CD4-positive, CD25-positive, alpha-beta regulatory T cell (primary cell): ENCODE measurements around the gene ASCC3. TPM values are rescaled to one million over a fixed set of nuclear protein-coding genes. Genes with fewer than 3 reads are reported as not detected.

Source experiments
- ATAC-seq, 2 donors: fragments of 150-1000 bp; cut with Tn5 transposase; one replicate each; pipeline ENCODE4 v1.10.0; 2021; ENCODE audit warnings: low read depth in 2 of 2, moderate number of reproducible peaks in 2 of 2, moderate library complexity in 1 of 2
- DNase-seq, 3 donors: peaks; one replicate each; pipeline versions ENCODE4 v3.0.0 to v3.0.0-alpha.2; 2012 to 2022; ENCODE audit warnings: mixed read lengths in 1 of 3
- H3K27ac ChIP-seq: one replicate; pipeline ENCODE4 v1.7.0; 2013; ENCODE audit warnings: mild to moderate bottlenecking, low read length; ENCODE audit not compliant: insufficient read depth, poor library complexity, severe bottlenecking
- H3K27me3 ChIP-seq: one replicate; pipeline ENCODE4 v1.7.0; 2013; ENCODE audit warnings: low read length; ENCODE audit not compliant: control insufficient read depth, insufficient read depth
- H3K36me3 ChIP-seq: one replicate; pipeline ENCODE4 v1.7.0; 2013; ENCODE audit warnings: mild to moderate bottlenecking, low read length, moderate library complexity; ENCODE audit not compliant: control insufficient read depth, insufficient read depth
- H3K4me1 ChIP-seq: 2 replicates; pipeline ENCODE4 v1.7.0; 2013; ENCODE audit warnings: mild to moderate bottlenecking, low read length; ENCODE audit not compliant: insufficient read depth, control insufficient read depth, poor library complexity, severe bottlenecking
- H3K4me3 ChIP-seq: one replicate; pipeline ENCODE4 v1.7.0; 2013; ENCODE audit warnings: low read depth, mild to moderate bottlenecking, low read length, moderate library complexity
- H3K9me3 ChIP-seq, 2 experiments: 1 replicate in 1 of 2; 2 replicates in 1 of 2; pipeline ENCODE4 v1.7.0; 2013; ENCODE audit warnings: low read length in 2 of 2, mild to moderate bottlenecking in 1 of 2, moderate library complexity in 1 of 2; ENCODE audit not compliant: control insufficient read depth in 2 of 2
- H3K27ac Mint-ChIP-seq, 3 donors: one replicate each; pipeline ENCODE4 v1.8.0; 2020 to 2022; ENCODE audit warnings: mild to moderate bottlenecking in 3 of 3, mixed read lengths in 3 of 3, moderate library complexity in 2 of 3
- H3K27me3 Mint-ChIP-seq: one replicate; pipeline ENCODE4 v1.8.0; 2022; ENCODE audit warnings: mild to moderate bottlenecking, mixed read lengths
- H3K36me3 Mint-ChIP-seq: one replicate; pipeline ENCODE4 v1.8.0; 2020; ENCODE audit warnings: mixed read lengths
- H3K4me1 Mint-ChIP-seq, 4 donors: one replicate each; pipeline ENCODE4 v1.8.0; 2020 to 2022; ENCODE audit warnings: mixed read lengths in 4 of 4, mild to moderate bottlenecking in 1 of 4
- H3K4me3 Mint-ChIP-seq, 4 donors: one replicate each; pipeline ENCODE4 v1.8.0; 2020 to 2022; ENCODE audit warnings: mild to moderate bottlenecking in 4 of 4, mixed read lengths in 4 of 4, moderate library complexity in 3 of 4
- H3K9me3 Mint-ChIP-seq, 7 donors: one replicate each; pipeline ENCODE4 v1.8.0; 2020 to 2022; ENCODE audit warnings: mixed read lengths in 7 of 7, mild to moderate bottlenecking in 3 of 7, moderate library complexity in 2 of 7
- polyA plus RNA-seq, 4 donors: library from polyadenylated mRNA; unstranded; fragments of 300-500 nt; fragmentation: Illumina TruSeq; gene quantifications; one replicate each; pipeline ENCODE4 v1.2.3, GENCODE V29; 2021
- total RNA-seq: library from RNA; stranded (reverse); gene quantifications from one replicate; pipeline ENCODE4 v1.2.3, GENCODE V29; 2022

Gene ASCC3
- total and polyA plus RNA-seq, 5 donors from 2014 or later = 22.6 to 51.2 (median 29.2) TPM

DNA sequence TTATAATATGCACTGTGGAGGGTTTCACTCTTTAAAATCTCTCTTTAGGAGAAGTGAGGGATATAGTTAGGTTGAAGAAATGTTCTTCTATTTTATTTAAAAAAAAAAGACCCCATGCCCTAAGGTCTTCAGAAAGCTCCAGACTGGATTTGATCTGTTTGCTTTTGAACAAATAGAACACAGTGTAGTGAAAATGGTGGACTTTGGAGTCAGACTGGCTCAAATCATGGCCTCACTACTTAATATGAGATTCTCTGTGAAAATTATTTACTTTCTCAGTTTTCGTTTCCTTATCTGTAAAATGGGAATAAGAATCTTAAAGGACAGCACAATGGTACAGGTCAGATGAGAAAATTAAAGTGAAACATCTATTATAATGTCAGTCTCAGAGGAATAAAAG is 203.9 kb downstream of the ASCC3 start:
- Mint-ChIP-seq H3K9me3 (no peaks in the 10 kb centered on the region), H3K4me1 (no peaks in the 10 kb centered on the region), H3K4me3 (no peak overlapping the region), H3K27me3 (no peaks in the 10 kb centered on the region), H3K27ac (no peak overlapping the region), H3K36me3 (no peaks in the 10 kb centered on the region)
- ATAC-seq (no peak), DNase-seq (no peak)
- Histone ChIP-seq H3K27me3 (no peaks in the 10 kb centered on the region), H3K27ac (no peak overlapping the region), H3K4me1 (no peaks in the 10 kb centered on the region), H3K36me3 (no peaks in the 10 kb centered on the region), H3K9me3 (no peaks in the 10 kb centered on the region), H3K4me3 (no peak overlapping the region)

DNA sequence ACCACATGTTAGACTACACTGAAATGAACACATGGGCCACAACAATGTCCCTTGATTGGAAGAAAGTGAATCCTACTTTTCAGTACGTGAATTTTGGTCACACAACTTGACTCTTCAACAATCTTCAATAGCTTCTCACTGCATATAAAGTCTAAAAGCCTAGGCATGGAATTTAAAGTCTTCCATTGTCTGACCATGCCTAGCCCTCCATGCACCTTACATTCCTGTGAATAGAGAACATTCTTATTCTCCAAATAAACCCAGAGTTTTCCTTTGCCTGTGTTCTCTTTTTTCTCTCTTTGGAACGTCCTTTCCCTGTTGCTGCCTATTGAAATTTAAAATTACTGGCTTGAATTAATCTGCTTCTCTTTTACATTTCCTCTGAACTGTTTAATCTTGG is 207.5 kb downstream of the ASCC3 start:
- H3K4me1 Mint-ChIP-seq = peaks cover 0 to 2% (median 0%) of the 10 kb centered on the region in 4 donors
- Histone ChIP-seq H3K36me3 (no peaks in the 10 kb centered on the region), H3K4me3 (no peak overlapping the region), H3K4me1 (no peaks in the 10 kb centered on the region), H3K27ac (peak overlapping the region; percentile 1), H3K27me3 (no peaks in the 10 kb centered on the region), H3K9me3 (no peaks in the 10 kb centered on the region)
- no peak overlapping the region for H3K4me3 Mint-ChIP-seq
- no peak for ATAC-seq
- H3K36me3 Mint-ChIP-seq = peaks cover 10% of the 10 kb centered on the region
- H3K27ac Mint-ChIP-seq = no peak overlapping the region
- H3K9me3 Mint-ChIP-seq = peaks cover 0 to 1% (median 0%) of the 10 kb centered on the region in 7 donors
- DNase-seq = no peak
- no peaks in the 10 kb centered on the region for H3K27me3 Mint-ChIP-seq

DNA sequence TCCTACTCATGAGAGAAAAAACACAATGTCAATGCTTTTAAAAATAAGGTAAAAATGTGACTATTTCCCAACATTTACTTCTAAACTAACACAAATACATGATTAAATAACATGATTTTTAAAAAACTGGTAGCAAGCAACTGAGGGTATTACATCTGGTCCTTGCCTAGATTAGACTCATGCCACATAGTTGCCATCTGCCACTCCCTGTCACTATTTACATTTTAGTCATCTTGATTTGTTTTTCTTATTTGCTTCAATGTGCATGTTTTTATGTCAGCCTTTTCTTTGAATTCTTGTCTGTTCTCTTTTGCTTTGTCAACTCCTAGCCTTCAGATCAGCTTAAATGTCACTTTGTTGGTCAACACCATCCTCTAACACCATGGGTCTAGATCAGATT is 209.4 kb downstream of the ASCC3 start:
- H3K27me3 Mint-ChIP-seq = no peaks in the 10 kb centered on the region
- no peak for ATAC-seq
- no peak overlapping the region for H3K4me3 Mint-ChIP-seq
- no peak overlapping the region for H3K4me3 ChIP-seq
- H3K4me1 Mint-ChIP-seq = peaks cover 0 to 2% (median 0%) of the 10 kb centered on the region in 4 donors
- H3K4me1 ChIP-seq = no peaks in the 10 kb centered on the region
- peaks cover 10% of the 10 kb centered on the region for H3K36me3 Mint-ChIP-seq
- no peaks in the 10 kb centered on the region for H3K36me3 ChIP-seq
- no peak overlapping the region for H3K27ac Mint-ChIP-seq
- no peak for DNase-seq
- peaks cover 0 to 1% (median 0%) of the 10 kb centered on the region in 7 donors for H3K9me3 Mint-ChIP-seq
- no peaks in the 10 kb centered on the region for H3K27me3 ChIP-seq
- no peaks in the 10 kb centered on the region for H3K9me3 ChIP-seq
- no peak overlapping the region for H3K27ac ChIP-seq

DNA sequence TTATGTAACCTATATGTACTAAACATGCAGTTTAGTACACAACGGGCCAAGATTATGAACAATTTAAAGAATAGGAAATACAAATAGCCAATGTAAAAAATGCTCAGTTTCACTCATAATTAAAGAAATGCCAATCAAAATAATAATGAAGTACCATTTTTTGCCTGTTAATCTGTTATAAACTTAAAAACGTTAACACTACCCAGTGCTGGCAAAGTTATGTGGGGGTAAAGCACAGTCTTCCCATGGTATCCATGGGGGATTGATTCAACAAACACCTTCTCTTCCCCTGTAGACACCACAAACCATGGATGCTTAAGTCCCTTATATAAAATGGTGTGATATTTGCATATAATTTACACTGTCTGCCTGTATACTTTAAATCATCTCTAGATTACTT is 211.1 kb downstream of the ASCC3 start:
- Histone ChIP-seq H3K27me3 (no peaks in the 10 kb centered on the region), H3K36me3 (no peaks in the 10 kb centered on the region), H3K4me1 (no peaks in the 10 kb centered on the region), H3K27ac (no peak overlapping the region), H3K4me3 (no peak overlapping the region), H3K9me3 (no peaks in the 10 kb centered on the region)
- Mint-ChIP-seq H3K27me3 (no peaks in the 10 kb centered on the region), H3K36me3 (peaks cover 10% of the 10 kb centered on the region), H3K4me3 (no peak overlapping the region), H3K27ac (no peak overlapping the region), H3K4me1 (peaks cover 0 to 4% (median 1%) of the 10 kb centered on the region in 4 donors), H3K9me3 (peaks cover 0 to 1% (median 0%) of the 10 kb centered on the region in 7 donors)
- no peak for ATAC-seq
- no peak for DNase-seq

DNA sequence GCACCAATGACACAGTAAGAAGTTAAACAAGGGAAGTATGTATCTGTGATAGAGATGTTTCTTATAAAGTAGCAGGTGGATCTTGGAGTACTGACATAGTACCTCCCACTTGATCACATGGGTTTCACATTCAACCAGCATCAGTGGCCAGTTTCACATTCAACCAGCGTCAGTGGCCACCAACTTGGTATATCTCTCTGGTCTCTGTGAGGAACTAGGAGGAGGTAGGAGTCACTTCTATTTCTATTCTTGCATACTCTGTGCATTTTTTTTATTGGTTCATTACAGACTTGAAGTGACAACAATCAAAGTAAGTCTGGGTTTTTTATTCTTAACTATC is 216.1 kb downstream of the ASCC3 start:
- Histone ChIP-seq H3K27ac (no peak overlapping the region), H3K4me3 (no peak overlapping the region), H3K9me3 (no peaks in the 10 kb centered on the region), H3K36me3 (peaks cover 4% of the 10 kb centered on the region), H3K4me1 (no peaks in the 10 kb centered on the region), H3K27me3 (no peaks in the 10 kb centered on the region)
- no peak for ATAC-seq
- Mint-ChIP-seq H3K4me3 (no peak overlapping the region), H3K9me3 (no peaks in the 10 kb centered on the region), H3K27me3 (no peaks in the 10 kb centered on the region), H3K27ac (peak overlapping the region in 1 of 3 donors; percentile 57), H3K36me3 (peaks cover 13% of the 10 kb centered on the region), H3K4me1 (peaks cover 7 to 11% (median 9%) of the 10 kb centered on the region in 4 donors)
- peak in 1 of 3 donors; percentile 15 for DNase-seq

DNA sequence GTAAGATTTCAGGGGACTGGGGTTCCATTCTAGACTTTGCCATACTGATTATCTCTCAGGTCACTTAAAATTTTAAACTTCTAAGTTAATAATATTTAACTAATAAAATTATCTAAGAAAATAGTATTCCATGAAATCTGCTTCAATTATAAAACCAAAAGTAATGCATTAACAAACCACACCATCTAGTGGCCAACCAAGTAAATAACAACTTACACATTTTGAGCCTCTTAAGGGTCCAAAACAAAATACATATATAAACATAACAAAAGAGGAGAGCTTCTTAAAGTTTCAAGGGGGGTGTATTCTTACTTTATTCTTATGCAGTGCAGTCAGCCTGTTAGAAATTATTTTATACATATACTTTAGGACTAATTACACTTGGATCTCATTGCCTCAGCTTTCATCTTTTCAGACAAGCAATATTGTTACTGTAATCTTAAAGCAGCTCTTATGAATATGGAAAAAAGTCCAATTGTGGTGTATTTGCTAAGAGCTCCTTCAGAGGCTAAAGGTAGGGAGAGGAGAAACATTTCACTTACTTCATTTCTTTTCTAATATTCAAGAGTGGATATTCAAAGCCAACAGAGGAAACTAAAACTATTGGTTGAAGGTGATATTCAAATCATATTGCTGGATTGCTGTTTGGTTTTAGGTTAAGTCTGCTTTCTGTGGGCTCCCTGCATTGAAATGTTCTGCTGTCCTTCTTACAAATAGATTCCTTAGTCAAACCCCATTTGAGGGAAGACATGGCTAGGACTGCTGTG is 216.7 kb downstream of the ASCC3 start:
- no peak overlapping the region for H3K4me3 ChIP-seq
- Mint-ChIP-seq H3K27ac (peak overlapping the region in 1 of 3 donors; percentile 57), H3K27me3 (no peaks in the 10 kb centered on the region), H3K4me3 (no peak overlapping the region), H3K4me1 (peaks cover 7 to 11% (median 9%) of the 10 kb centered on the region in 4 donors), H3K9me3 (no peaks in the 10 kb centered on the region), H3K36me3 (peaks cover 13% of the 10 kb centered on the region)
- H3K27ac ChIP-seq = no peak overlapping the region
- no peaks in the 10 kb centered on the region for H3K9me3 ChIP-seq
- no peaks in the 10 kb centered on the region for H3K4me1 ChIP-seq
- ATAC-seq (no peak), DNase-seq (peak in 2 of 3 donors; percentile 28 to 46)
- peaks cover 4% of the 10 kb centered on the region for H3K36me3 ChIP-seq
- H3K27me3 ChIP-seq = no peaks in the 10 kb centered on the region

DNA sequence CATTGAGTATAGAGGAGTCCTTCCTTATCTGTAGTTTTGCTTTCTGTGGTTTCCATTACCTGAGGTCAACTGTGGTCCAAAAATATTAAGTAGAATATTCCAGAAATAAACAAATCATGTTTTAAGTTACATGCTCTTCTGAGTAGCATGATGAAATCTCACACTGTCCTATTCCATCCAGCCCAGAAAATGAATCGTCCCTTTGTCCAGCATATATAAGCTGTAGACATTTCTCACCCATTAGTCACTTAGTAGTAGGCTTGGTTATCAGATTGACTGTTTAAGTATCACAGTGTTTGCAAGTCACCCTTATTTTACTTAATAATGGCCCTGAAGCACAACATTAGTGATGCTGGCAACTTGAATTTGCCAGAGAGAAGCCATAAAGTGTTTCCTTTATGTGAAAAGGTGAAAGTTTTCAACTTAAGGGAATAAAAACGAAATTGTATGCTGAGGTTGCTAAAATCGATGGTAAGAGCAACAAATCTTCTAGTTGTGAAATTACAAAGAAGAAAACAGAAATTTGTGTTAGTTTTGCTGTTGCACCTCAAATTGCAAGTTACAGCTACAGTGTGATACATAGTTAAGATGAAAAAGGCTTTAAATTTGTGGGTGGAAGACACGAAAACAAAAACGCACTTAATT is 217.8 kb downstream of the ASCC3 start:
- Mint-ChIP-seq H3K9me3 (no peaks in the 10 kb centered on the region), H3K27ac (peak overlapping the region in 1 of 3 donors; percentile 2), H3K27me3 (no peaks in the 10 kb centered on the region), H3K4me1 (peaks cover 7 to 11% (median 9%) of the 10 kb centered on the region in 4 donors), H3K36me3 (peaks cover 13% of the 10 kb centered on the region), H3K4me3 (no peak overlapping the region)
- H3K36me3 ChIP-seq = peaks cover 4% of the 10 kb centered on the region
- no peaks in the 10 kb centered on the region for H3K27me3 ChIP-seq
- no peaks in the 10 kb centered on the region for H3K4me1 ChIP-seq
- H3K4me3 ChIP-seq = no peak overlapping the region
- ATAC-seq = no peak
- no peak overlapping the region for H3K27ac ChIP-seq
- no peaks in the 10 kb centered on the region for H3K9me3 ChIP-seq
- no peak for DNase-seq

DNA sequence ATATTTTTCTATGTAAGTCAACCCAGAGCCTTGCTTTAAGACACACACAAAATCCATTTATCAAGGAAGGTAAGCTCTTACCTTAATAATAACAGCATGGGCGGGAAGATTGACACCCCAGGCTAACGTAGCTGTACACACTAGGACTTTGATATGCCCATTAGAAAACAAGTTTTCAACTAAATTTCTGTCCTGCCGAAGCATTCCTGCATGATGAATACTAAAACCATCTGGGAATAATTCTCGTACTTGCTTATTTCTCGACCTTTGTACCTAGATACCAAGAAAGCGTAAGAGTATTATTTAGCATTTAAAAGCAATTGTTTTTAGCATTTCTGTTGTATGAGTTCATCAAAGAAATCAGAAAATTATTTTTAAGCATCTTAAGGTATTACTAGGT is 218.9 kb downstream of the ASCC3 start:
- ATAC-seq = no peak
- no peaks in the 10 kb centered on the region for H3K9me3 ChIP-seq

More for the DNA sequence above, 218.9 kb downstream of the ASCC3 start:
- Mint-ChIP-seq H3K4me3 (no peak overlapping the region), H3K27me3 (no peaks in the 10 kb centered on the region), H3K9me3 (no peaks in the 10 kb centered on the region), H3K36me3 (peaks cover 13% of the 10 kb centered on the region), H3K27ac (no peak overlapping the region), H3K4me1 (peaks cover 7 to 11% (median 9%) of the 10 kb centered on the region in 4 donors)
- Histone ChIP-seq H3K36me3 (peaks cover 4% of the 10 kb centered on the region), H3K27ac (no peak overlapping the region), H3K27me3 (no peaks in the 10 kb centered on the region), H3K4me1 (no peaks in the 10 kb centered on the region), H3K4me3 (no peak overlapping the region)
- DNase-seq = no peak
